PC-9 (cell line): Measurements from ENCODE around the gene PDZRN4. TPM values are rescaled to one million over a fixed set of nuclear protein-coding genes. Genes with fewer than 3 reads are reported as not detected.

ENCODE experiments used
- BruUV-seq: library from RNA; stranded (reverse); fragments of 400-500 nt; replicated peaks from 2 replicates; lab custom pipeline; 2021; lab: Mats Ljungman, UMichigan
- CTCF ChIA-PET: fragments of 300-600 bp; sonication (Branson Sonifier 250); formaldehyde crosslinking; loops from one replicate; lab custom pipeline; 2022; ENCODE audit warnings: antibody characterized with exemption; lab: Charles Lee
- POLR2A ChIA-PET: fragments of 300-600 bp; sonication (Branson Sonifier 250); formaldehyde crosslinking; loops from one replicate; lab custom pipeline; 2022; ENCODE audit warnings: antibody characterized with exemption; ENCODE audit not compliant: unreplicated experiment; lab: Charles Lee
- DNase-seq, 2 experiments: peaks; one replicate each; pipeline versions ENCODE4 v3.0.0 to v3.0.0-alpha.2; 2015 to 2022; ENCODE audit warnings: mixed read lengths in 1 of 2
- H2AFZ ChIP-seq: fragments of 200-600 bp; sonication (generic); 2 replicates; pipeline ENCODE4 v1.8.1; 2017; ENCODE audit warnings: antibody characterized with exemption
- H3F3A ChIP-seq: fragments of 200-600 bp; sonication (generic); 2 replicates; pipeline ENCODE4 v1.8.1; 2017; ENCODE audit warnings: antibody characterized with exemption, mild to moderate bottlenecking, low read depth; ENCODE audit not compliant: insufficient read depth
- H3K27ac ChIP-seq: fragments of 200-600 bp; sonication (generic); 2 replicates; pipeline ENCODE4 v1.6.1; 2016; ENCODE audit warnings: mixed run types
- H3K27me3 ChIP-seq: fragments of 200-600 bp; sonication (generic); 2 replicates; pipeline ENCODE4 v1.6.1; 2016; ENCODE audit warnings: low read depth, mixed run types; ENCODE audit not compliant: insufficient read depth
- H3K36me3 ChIP-seq: fragments of 200-600 bp; sonication (generic); 2 replicates; pipeline ENCODE4 v1.6.1; 2016; ENCODE audit warnings: low read depth, mixed run types
- H3K4me1 ChIP-seq: fragments of 200-600 bp; sonication (generic); replicated peaks from 2 replicates; pipeline ENCODE4 v1.6.1; 2016; ENCODE audit warnings: mixed run types; ENCODE audit not compliant: insufficient read depth
- H3K4me2 ChIP-seq: fragments of 200-600 bp; sonication (generic); 2 replicates; pipeline ENCODE4 v1.6.1; 2017; ENCODE audit warnings: mixed run types
- H3K4me3 ChIP-seq: fragments of 200-600 bp; sonication (generic); 2 replicates; pipeline ENCODE4 v1.6.1; 2016; ENCODE audit warnings: mixed run types
- H3K79me2 ChIP-seq: fragments of 200-600 bp; sonication (generic); 2 replicates; pipeline ENCODE4 v1.6.1; 2017; ENCODE audit warnings: low read depth, mixed run types
- H3K9me2 ChIP-seq: fragments of 200-600 bp; sonication (generic); 2 replicates; pipeline ENCODE4 v1.8.1; 2017; ENCODE audit warnings: mild to moderate bottlenecking; ENCODE audit not compliant: insufficient read depth
- H3K9me3 ChIP-seq: fragments of 200-600 bp; sonication (generic); 2 replicates; pipeline ENCODE4 v1.8.1; 2016; ENCODE audit warnings: low read depth; ENCODE audit not compliant: insufficient read depth
- H4K20me1 ChIP-seq: fragments of 200-600 bp; sonication (generic); 2 replicates; pipeline ENCODE4 v1.8.1; 2017; ENCODE audit not compliant: insufficient read depth
- CTCF ChIP-seq: fragments of 200-600 bp; sonication (generic); conservative IDR thresholded peaks from 2 replicates; pipeline ENCODE4 v1.6.1; 2017; ENCODE audit warnings: mixed run types, antibody characterized with exemption, mild to moderate bottlenecking, moderate library complexity
- EZH2 ChIP-seq: fragments of 200-600 bp; sonication (generic); IDR thresholded peaks from 2 replicates; pipeline ENCODE4 v1.8.0; 2017; ENCODE audit warnings: antibody characterized with exemption, low read depth
- intact Hi-C: fragments of 100-400 bp; cut with micrococcal nuclease; formaldehyde crosslinking; loops from one replicate; pipeline ENCODE4 v1.10.0; 2022; ENCODE audit not compliant: unreplicated experiment
- total RNA-seq: library from RNA; stranded (reverse); gene quantifications from 2 replicates; pipeline ENCODE4 v1.2.3, GENCODE V29; 2021

Gene PDZRN4
- total RNA-seq, 1 experiment from 2014 or later, result not detected

DNA sequence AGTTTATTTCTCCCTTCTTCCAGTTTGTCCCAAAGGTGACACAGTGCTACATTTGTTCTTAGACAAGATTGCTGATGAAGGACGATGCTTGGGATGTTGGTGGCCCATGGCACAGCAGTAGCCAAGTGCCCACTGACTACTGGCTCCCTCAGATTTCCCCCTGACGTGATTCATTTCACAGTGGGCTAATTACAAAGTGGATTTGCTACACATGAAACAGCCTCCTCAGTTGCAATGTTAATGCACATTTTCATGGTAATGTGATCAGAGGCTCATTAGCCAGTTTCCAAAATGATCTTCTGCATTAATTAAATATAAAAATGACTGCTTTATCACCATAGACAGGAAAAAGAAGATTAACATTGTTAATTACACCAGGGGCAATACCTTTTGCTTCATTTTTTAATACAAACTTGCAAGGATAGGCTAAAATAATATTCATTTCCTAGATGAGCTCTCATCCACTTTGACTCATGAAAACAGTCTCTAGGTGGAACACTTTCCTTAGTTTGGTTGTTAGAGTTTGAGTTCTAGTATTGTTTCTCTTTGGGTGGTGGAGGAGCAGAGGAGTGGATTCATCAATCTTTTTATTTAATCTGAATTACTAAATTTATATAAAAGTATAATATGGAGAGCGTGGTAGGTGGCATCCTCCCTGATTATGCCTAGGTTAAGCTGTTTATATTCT, 250.9 kb downstream of the PDZRN4 start:
- no peaks in the 10 kb centered on the region for H3K4me1 ChIP-seq
- ChIA-PET CTCF (no interaction called here), POLR2A (no interaction called here)
- no peak overlapping the region for H3K4me3 ChIP-seq
- H3K27ac ChIP-seq, result no peak overlapping the region
- no peak overlapping the region for H2AFZ ChIP-seq
- H3K79me2 ChIP-seq, result no peaks in the 10 kb centered on the region
- TF ChIP-seq EZH2 (no peak), CTCF (no peak)
- H3K9me2 ChIP-seq, result no peaks in the 10 kb centered on the region
- H4K20me1 ChIP-seq, result no peaks in the 10 kb centered on the region
- H3K36me3 ChIP-seq, result no peaks in the 10 kb centered on the region
- no peak overlapping the region for H3K4me2 ChIP-seq
- no peaks in the 10 kb centered on the region for H3F3A ChIP-seq
- DNase-seq, result no peak
- no TSS peak for BruUV-seq
- intact Hi-C loops, result no loop called here
- H3K27me3 ChIP-seq, result no peaks in the 10 kb centered on the region
- H3K9me3 ChIP-seq, result no peaks in the 10 kb centered on the region

GRCh38 chr12:41439801-41440200, 251.7 kb downstream of the PDZRN4 start:
- ChIA-PET CTCF (no interaction called here), POLR2A (no interaction called here)
- H3K9me2 ChIP-seq, result no peaks in the 10 kb centered on the region
- no peak overlapping the region for H3K4me3 ChIP-seq
- H3K27ac ChIP-seq, result no peak overlapping the region
- TF ChIP-seq EZH2 (no peak), CTCF (no peak)
- H3F3A ChIP-seq, result no peaks in the 10 kb centered on the region
- no peaks in the 10 kb centered on the region for H3K4me1 ChIP-seq
- no peaks in the 10 kb centered on the region for H3K36me3 ChIP-seq
- BruUV-seq, result no TSS peak
- H2AFZ ChIP-seq, result no peak overlapping the region
- no peaks in the 10 kb centered on the region for H3K9me3 ChIP-seq
- intact Hi-C loops, result no loop called here
- no peak for DNase-seq
- H3K79me2 ChIP-seq, result no peaks in the 10 kb centered on the region
- H3K27me3 ChIP-seq, result no peaks in the 10 kb centered on the region
- no peak overlapping the region for H3K4me2 ChIP-seq
- H4K20me1 ChIP-seq, result no peaks in the 10 kb centered on the region

GRCh38 chr12:41441180-41441579, 253.1 kb downstream of the PDZRN4 start:
- Histone ChIP-seq H3K27me3 (no peaks in the 10 kb centered on the region), H3K36me3 (no peaks in the 10 kb centered on the region), H2AFZ (no peak overlapping the region), H3K9me3 (no peaks in the 10 kb centered on the region), H4K20me1 (no peaks in the 10 kb centered on the region), H3K27ac (no peak overlapping the region), H3K4me2 (no peak overlapping the region), H3F3A (no peaks in the 10 kb centered on the region), H3K4me3 (no peak overlapping the region), H3K79me2 (no peaks in the 10 kb centered on the region), H3K9me2 (no peaks in the 10 kb centered on the region), H3K4me1 (no peaks in the 10 kb centered on the region)
- no peak for DNase-seq
- BruUV-seq, result no TSS peak
- CTCF ChIA-PET, result no interaction called here
- intact Hi-C loops, result no loop called here
- POLR2A ChIA-PET, result interaction anchor here (0.7 kb wide), 1 partner anchor 28 kb away, joined by 3 read pairs; no protein-coding TSS in a partner anchor
- TF ChIP-seq EZH2, result no peak
- no peak for TF ChIP-seq CTCF
